NT2/D1 (cell line): Measurements from ENCODE around the gene BABAM1.

Experiments
- SUZ12 ChIP-seq: IDR thresholded peaks from 2 replicates; pipeline ENCODE4 v1.6.1; 2011; ENCODE audit not compliant: insufficient read length, insufficient read depth; ENCODE audit errors: extremely low read depth
- YY1 ChIP-seq: IDR thresholded peaks from 2 replicates; pipeline ENCODE4 v1.6.1; 2011; ENCODE audit not compliant: insufficient read length, insufficient read depth
- ZNF274 ChIP-seq: IDR thresholded peaks from 2 replicates; pipeline ENCODE4 v1.6.1; 2011; ENCODE audit warnings: mild to moderate bottlenecking, low read depth, low read length

DNA sequence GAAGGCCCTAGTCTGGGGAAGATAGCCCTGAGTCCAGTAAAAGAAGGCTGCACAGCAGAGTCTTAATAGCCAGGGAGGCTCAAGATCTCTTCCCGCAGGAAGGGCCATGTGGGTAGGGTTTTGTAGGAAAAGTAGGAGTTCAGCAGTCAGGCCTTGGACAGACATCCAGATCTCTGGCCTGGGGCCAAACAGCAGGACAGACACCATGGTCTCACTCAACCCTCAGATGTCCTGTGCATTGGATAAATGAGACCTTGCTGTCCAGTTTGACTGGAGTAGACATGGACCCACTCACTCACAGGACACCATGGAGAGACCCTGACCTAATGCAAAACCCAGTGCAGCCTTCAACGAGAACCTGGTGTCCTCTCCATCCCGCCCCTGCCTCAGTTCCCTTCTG, 37.4 kb upstream of the BABAM1 start:
- TF ChIP-seq YY1, result no peak
- no peak for TF ChIP-seq ZNF274
- no peak for TF ChIP-seq SUZ12
